WTC11 (cell line): Measurements from ENCODE around the gene NDUFS5. TPM values are rescaled to one million over a fixed set of nuclear protein-coding genes. Genes with fewer than 3 reads are reported as not detected.
A peak's percentile ranks its signal among the peaks of the same experiment; 100 is the strongest.

ENCODE experiments used
- ATAC-seq: fragments of 200-7000 bp; cut with Tn5 transposase; 2 replicates; pipeline ENCODE4 v1.10.0; 2021; ENCODE audit warnings: mild to moderate bottlenecking, moderate library complexity
- CTCF ChIA-PET: fragments of 300-600 bp; sonication (Branson Sonifier 250); formaldehyde crosslinking; loops from one replicate; lab custom pipeline; 2021; ENCODE audit warnings: antibody characterized with exemption; lab: Charles Lee
- POLR2A ChIA-PET: fragments of 350-600 bp; sonication (Branson Sonifier 250); formaldehyde crosslinking; loops from one replicate; lab custom pipeline; 2021; ENCODE audit warnings: antibody characterized with exemption; lab: Charles Lee
- DNase-seq: peaks from one replicate; pipeline ENCODE4 v3.0.0; 2021; ENCODE audit warnings: low spot score
- H3K27ac Mint-ChIP-seq: 2 replicates; pipeline ENCODE4 v1.8.0; 2021; ENCODE audit warnings: mixed read lengths
- H3K27me3 Mint-ChIP-seq: 2 replicates; pipeline ENCODE4 v1.8.0; 2021; ENCODE audit warnings: low read depth, mild to moderate bottlenecking, moderate library complexity, mixed read lengths
- H3K36me3 Mint-ChIP-seq: 2 replicates; pipeline ENCODE4 v1.8.0; 2021; ENCODE audit warnings: mixed read lengths
- H3K4me1 Mint-ChIP-seq: 2 replicates; pipeline ENCODE4 v1.8.0; 2022; ENCODE audit warnings: mixed read lengths
- H3K4me3 Mint-ChIP-seq: 2 replicates; pipeline ENCODE4 v1.8.0; 2021; ENCODE audit warnings: mild to moderate bottlenecking, moderate library complexity, mixed read lengths
- H3K9me3 Mint-ChIP-seq: 2 replicates; pipeline ENCODE4 v1.8.0; 2021; ENCODE audit warnings: mixed read lengths
- EMX1 ChIP-seq: fragments of 250-450 bp; sonication (Bioruptor Pico); IDR thresholded peaks from 2 replicates; pipeline ENCODE4 v1.8.0; 2021; ENCODE audit warnings: mild to moderate bottlenecking
- FOXJ3 ChIP-seq: sonication (generic); formaldehyde crosslinking; IDR thresholded peaks from 2 replicates; pipeline ENCODE4 v1.9.0; 2021; ENCODE audit warnings: missing genetic modification reagents, mild to moderate bottlenecking, borderline replicate concordance
- FOXK1 ChIP-seq: sonication (generic); formaldehyde crosslinking; IDR thresholded peaks from 2 replicates; pipeline ENCODE4 v1.8.0; 2022; ENCODE audit warnings: mild to moderate bottlenecking, moderate library complexity, missing genetic modification reagents
- JUN ChIP-seq: sonication (generic); formaldehyde crosslinking; IDR thresholded peaks from 2 replicates; pipeline ENCODE4 v1.8.0; 2023; ENCODE audit warnings: mild to moderate bottlenecking, missing genetic modification reagents
- MXD4 ChIP-seq: fragments of 250-450 bp; sonication (Bioruptor Pico); IDR thresholded peaks from 2 replicates; pipeline ENCODE4 v1.8.0; 2021; ENCODE audit warnings: mild to moderate bottlenecking, moderate library complexity, borderline replicate concordance
- NFE2L1 ChIP-seq: sonication (generic); formaldehyde crosslinking; IDR thresholded peaks from 2 replicates; pipeline ENCODE4 v1.8.1; 2023; ENCODE audit warnings: missing genetic modification reagents
- NR1H2 ChIP-seq: sonication (generic); formaldehyde crosslinking; IDR thresholded peaks from 2 replicates; pipeline ENCODE4 v1.9.0; 2021; ENCODE audit warnings: mild to moderate bottlenecking, moderate library complexity, missing genetic modification reagents
- NR2C2 ChIP-seq: sonication (generic); formaldehyde crosslinking; IDR thresholded peaks from 2 replicates; pipeline ENCODE4 v1.8.0; 2022; ENCODE audit warnings: mild to moderate bottlenecking, missing genetic modification reagents
- NR3C1 ChIP-seq: sonication (generic); formaldehyde crosslinking; conservative IDR thresholded peaks from 2 replicates; pipeline ENCODE4 v1.8.1; 2023; ENCODE audit warnings: low read depth, mild to moderate bottlenecking, missing genetic modification reagents
- TCF7 ChIP-seq: sonication (generic); formaldehyde crosslinking; IDR thresholded peaks from 2 replicates; pipeline ENCODE4 v1.8.0; 2022; ENCODE audit warnings: mild to moderate bottlenecking, low read depth, missing genetic modification reagents, moderate library complexity
- TEAD1 ChIP-seq: sonication (generic); formaldehyde crosslinking; IDR thresholded peaks from 2 replicates; pipeline ENCODE4 v1.8.0; 2022; ENCODE audit warnings: mild to moderate bottlenecking, missing genetic modification reagents
- TEAD4 ChIP-seq: sonication (generic); formaldehyde crosslinking; IDR thresholded peaks from 2 replicates; pipeline ENCODE4 v1.8.0; 2022; ENCODE audit warnings: mild to moderate bottlenecking, missing genetic modification reagents
- ZNF121 ChIP-seq: sonication (generic); formaldehyde crosslinking; IDR thresholded peaks from 2 replicates; pipeline ENCODE4 v1.8.0; 2023; ENCODE audit warnings: missing genetic modification reagents
- ZNF263 ChIP-seq: sonication (generic); formaldehyde crosslinking; IDR thresholded peaks from 2 replicates; pipeline ENCODE4 v1.8.1; 2022; ENCODE audit warnings: low read depth, mild to moderate bottlenecking, moderate library complexity, missing genetic modification reagents
- ZNF423 ChIP-seq: fragments of 250-450 bp; sonication (Bioruptor Pico); IDR thresholded peaks from 2 replicates; pipeline ENCODE4 v2.1.2; 2022; ENCODE audit warnings: mild to moderate bottlenecking, moderate library complexity
- total RNA-seq: library from RNA; stranded (reverse); gene quantifications from 3 replicates; pipeline ENCODE4 v1.2.3, GENCODE V29; 2021
- TF ChIP-seq, protein P1 (sequence below): sonication (generic); formaldehyde crosslinking; IDR thresholded peaks from 2 replicates; pipeline ENCODE4 v1.8.0; 2022; ENCODE audit warnings: mild to moderate bottlenecking, missing genetic modification reagents
- TF ChIP-seq, protein P2 (sequence below): fragments of 250-450 bp; sonication (Bioruptor Pico); IDR thresholded peaks from 2 replicates; pipeline ENCODE4 v2.1.2; 2022; ENCODE audit warnings: mild to moderate bottlenecking, moderate library complexity
- TF ChIP-seq, protein P3 (sequence below): sonication (generic); formaldehyde crosslinking; IDR thresholded peaks from 2 replicates; pipeline ENCODE4 v1.8.0; 2022; ENCODE audit warnings: missing genetic modification reagents
- TF ChIP-seq, protein P4 (sequence below): fragments of 250-450 bp; sonication (Bioruptor Pico); IDR thresholded peaks from 2 replicates; pipeline ENCODE4 v1.9.0; 2021; ENCODE audit warnings: mild to moderate bottlenecking, borderline replicate concordance
- TF ChIP-seq, protein P5 (sequence below): sonication (generic); formaldehyde crosslinking; IDR thresholded peaks from 2 replicates; pipeline ENCODE4 v1.8.1; 2022; ENCODE audit warnings: low read depth, mild to moderate bottlenecking, moderate library complexity, missing genetic modification reagents, borderline replicate concordance
- TF ChIP-seq, protein P6 (sequence below): sonication (generic); formaldehyde crosslinking; IDR thresholded peaks from 2 replicates; pipeline ENCODE4 v1.8.1; 2022; ENCODE audit warnings: missing genetic modification reagents, borderline replicate concordance

Gene NDUFS5
- total RNA-seq, 1 experiment from 2014 or later = 402 TPM

DNA sequence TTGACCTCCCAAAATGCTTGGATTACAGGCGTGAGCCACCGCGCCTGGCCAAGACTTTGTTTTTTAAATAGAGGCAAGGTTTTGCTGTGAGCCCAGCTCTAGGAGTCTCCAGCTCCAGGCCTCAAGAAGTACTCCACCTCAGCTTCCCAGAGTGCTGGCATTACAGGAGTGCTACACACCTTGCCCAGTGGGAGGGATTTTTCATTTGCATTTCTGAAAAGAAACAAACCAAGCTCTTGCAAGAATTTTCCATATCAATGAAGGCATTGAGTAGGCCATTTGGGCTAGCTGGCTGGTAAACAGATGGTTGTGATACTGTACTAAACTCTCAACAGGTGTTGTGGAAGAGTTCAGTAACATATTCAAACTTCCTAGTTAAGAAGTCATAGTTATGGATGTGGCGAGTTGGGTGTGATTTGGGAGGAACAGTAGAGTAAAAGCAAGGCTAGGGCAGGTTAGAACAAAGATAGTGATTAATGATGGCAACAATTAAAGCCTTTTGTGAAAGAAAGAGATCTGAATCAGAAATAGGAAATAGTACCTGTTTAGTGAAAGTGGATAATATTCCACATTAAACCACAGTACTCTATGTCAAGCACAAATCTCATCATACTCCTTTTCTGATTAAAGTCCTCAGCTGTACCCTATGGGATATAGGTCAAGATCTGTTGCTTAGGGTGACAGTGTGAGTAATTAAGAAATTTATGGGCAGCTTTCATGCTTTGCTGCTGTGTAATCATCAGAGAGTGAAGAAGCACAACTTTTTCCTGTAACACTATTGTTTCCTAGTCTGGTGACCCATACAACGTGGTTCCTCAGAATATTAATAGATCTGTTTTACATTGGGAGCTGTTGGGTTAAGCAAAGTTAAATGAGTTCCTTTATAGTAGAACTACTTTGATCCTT lies 24.4 kb upstream of the NDUFS5 start (continued):
- TF ChIP-seq, protein P1, sequence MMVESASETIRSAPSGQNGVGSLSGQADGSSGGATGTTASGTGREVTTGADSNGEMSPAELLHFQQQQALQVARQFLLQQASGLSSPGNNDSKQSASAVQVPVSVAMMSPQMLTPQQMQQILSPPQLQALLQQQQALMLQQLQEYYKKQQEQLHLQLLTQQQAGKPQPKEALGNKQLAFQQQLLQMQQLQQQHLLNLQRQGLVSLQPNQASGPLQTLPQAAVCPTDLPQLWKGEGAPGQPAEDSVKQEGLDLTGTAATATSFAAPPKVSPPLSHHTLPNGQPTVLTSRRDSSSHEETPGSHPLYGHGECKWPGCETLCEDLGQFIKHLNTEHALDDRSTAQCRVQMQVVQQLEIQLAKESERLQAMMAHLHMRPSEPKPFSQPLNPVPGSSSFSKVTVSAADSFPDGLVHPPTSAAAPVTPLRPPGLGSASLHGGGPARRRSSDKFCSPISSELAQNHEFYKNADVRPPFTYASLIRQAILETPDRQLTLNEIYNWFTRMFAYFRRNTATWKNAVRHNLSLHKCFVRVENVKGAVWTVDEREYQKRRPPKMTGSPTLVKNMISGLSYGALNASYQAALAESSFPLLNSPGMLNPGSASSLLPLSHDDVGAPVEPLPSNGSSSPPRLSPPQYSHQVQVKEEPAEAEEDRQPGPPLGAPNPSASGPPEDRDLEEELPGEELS (CRISPR knock-in tag) = peak; percentile 96; the same call in 1 of the 2 replicates
- TF ChIP-seq, protein P2, sequence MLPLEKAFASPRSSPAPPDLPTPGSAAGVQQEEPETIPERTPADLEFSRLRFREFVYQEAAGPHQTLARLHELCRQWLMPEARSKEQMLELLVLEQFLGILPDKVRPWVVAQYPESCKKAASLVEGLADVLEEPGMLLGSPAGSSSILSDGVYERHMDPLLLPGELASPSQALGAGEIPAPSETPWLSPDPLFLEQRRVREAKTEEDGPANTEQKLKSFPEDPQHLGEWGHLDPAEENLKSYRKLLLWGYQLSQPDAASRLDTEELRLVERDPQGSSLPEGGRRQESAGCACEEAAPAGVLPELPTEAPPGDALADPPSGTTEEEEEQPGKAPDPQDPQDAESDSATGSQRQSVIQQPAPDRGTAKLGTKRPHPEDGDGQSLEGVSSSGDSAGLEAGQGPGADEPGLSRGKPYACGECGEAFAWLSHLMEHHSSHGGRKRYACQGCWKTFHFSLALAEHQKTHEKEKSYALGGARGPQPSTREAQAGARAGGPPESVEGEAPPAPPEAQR (CRISPR knock-in tag) = no peak
- TF ChIP-seq FOXK1 (CRISPR knock-in tag) = peak; percentile 82
- TF ChIP-seq, protein P3, sequence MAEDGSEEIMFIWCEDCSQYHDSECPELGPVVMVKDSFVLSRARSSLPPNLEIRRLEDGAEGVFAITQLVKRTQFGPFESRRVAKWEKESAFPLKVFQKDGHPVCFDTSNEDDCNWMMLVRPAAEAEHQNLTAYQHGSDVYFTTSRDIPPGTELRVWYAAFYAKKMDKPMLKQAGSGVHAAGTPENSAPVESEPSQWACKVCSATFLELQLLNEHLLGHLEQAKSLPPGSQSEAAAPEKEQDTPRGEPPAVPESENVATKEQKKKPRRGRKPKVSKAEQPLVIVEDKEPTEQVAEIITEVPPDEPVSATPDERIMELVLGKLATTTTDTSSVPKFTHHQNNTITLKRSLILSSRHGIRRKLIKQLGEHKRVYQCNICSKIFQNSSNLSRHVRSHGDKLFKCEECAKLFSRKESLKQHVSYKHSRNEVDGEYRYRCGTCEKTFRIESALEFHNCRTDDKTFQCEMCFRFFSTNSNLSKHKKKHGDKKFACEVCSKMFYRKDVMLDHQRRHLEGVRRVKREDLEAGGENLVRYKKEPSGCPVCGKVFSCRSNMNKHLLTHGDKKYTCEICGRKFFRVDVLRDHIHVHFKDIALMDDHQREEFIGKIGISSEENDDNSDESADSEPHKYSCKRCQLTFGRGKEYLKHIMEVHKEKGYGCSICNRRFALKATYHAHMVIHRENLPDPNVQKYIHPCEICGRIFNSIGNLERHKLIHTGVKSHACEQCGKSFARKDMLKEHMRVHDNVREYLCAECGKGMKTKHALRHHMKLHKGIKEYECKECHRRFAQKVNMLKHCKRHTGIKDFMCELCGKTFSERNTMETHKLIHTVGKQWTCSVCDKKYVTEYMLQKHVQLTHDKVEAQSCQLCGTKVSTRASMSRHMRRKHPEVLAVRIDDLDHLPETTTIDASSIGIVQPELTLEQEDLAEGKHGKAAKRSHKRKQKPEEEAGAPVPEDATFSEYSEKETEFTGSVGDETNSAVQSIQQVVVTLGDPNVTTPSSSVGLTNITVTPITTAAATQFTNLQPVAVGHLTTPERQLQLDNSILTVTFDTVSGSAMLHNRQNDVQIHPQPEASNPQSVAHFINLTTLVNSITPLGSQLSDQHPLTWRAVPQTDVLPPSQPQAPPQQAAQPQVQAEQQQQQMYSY (CRISPR knock-in tag) = peak; percentile 26; the same call in 1 of the 2 replicates
- peak; percentile 38; the same call in 1 of the 2 replicates for TF ChIP-seq ZNF423 (CRISPR knock-in tag)
- 0 out of 2 replicates have a peak, but pooled peaks have one; percentile 43 for TF ChIP-seq FOXJ3
- no peak for TF ChIP-seq JUN (CRISPR knock-in tag)

DNA sequence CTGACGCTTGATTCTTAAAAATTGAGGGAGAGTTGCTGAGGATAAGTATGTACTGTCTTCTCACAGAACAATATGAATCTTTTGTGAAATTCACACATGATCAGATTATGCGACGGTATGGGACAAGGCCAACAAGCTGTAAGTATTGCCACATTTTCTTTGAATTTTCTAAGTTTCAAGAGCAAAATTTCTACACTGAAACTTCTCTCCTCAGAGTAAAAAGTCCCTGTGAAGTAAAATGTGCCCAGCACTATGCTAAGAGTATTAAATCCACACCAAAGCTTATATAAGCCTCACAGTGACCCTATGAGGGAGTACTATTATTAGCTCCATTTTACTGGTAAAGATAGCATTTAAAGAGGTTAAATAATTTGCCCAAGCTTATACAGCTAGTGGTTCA lies 22.9 kb upstream of the NDUFS5 start:
- Mint-ChIP-seq H3K9me3 (no peaks in the 10 kb centered on the region), H3K27ac (peak overlapping the region; percentile 98), H3K4me1 (peaks cover 74% of the 10 kb centered on the region), H3K36me3 (peaks cover 86% of the 10 kb centered on the region), H3K27me3 (no peaks in the 10 kb centered on the region), H3K4me3 (no peak overlapping the region)
- ATAC-seq (no peak), DNase-seq (no peak)
- TF ChIP-seq TEAD4 (CRISPR knock-in tag) = no peak
- TF ChIP-seq ZNF121 (CRISPR knock-in tag) = no peak
- TF ChIP-seq NFE2L1 (CRISPR knock-in tag) = no peak
- TF ChIP-seq, protein P4, sequence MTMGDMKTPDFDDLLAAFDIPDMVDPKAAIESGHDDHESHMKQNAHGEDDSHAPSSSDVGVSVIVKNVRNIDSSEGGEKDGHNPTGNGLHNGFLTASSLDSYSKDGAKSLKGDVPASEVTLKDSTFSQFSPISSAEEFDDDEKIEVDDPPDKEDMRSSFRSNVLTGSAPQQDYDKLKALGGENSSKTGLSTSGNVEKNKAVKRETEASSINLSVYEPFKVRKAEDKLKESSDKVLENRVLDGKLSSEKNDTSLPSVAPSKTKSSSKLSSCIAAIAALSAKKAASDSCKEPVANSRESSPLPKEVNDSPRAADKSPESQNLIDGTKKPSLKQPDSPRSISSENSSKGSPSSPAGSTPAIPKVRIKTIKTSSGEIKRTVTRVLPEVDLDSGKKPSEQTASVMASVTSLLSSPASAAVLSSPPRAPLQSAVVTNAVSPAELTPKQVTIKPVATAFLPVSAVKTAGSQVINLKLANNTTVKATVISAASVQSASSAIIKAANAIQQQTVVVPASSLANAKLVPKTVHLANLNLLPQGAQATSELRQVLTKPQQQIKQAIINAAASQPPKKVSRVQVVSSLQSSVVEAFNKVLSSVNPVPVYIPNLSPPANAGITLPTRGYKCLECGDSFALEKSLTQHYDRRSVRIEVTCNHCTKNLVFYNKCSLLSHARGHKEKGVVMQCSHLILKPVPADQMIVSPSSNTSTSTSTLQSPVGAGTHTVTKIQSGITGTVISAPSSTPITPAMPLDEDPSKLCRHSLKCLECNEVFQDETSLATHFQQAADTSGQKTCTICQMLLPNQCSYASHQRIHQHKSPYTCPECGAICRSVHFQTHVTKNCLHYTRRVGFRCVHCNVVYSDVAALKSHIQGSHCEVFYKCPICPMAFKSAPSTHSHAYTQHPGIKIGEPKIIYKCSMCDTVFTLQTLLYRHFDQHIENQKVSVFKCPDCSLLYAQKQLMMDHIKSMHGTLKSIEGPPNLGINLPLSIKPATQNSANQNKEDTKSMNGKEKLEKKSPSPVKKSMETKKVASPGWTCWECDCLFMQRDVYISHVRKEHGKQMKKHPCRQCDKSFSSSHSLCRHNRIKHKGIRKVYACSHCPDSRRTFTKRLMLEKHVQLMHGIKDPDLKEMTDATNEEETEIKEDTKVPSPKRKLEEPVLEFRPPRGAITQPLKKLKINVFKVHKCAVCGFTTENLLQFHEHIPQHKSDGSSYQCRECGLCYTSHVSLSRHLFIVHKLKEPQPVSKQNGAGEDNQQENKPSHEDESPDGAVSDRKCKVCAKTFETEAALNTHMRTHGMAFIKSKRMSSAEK = no peak
- no peak for TF ChIP-seq TCF7 (CRISPR knock-in tag)
- no peak for TF ChIP-seq MXD4 (CRISPR knock-in tag)
- no peak for TF ChIP-seq TEAD1 (CRISPR knock-in tag)
- TF ChIP-seq, protein P5, sequence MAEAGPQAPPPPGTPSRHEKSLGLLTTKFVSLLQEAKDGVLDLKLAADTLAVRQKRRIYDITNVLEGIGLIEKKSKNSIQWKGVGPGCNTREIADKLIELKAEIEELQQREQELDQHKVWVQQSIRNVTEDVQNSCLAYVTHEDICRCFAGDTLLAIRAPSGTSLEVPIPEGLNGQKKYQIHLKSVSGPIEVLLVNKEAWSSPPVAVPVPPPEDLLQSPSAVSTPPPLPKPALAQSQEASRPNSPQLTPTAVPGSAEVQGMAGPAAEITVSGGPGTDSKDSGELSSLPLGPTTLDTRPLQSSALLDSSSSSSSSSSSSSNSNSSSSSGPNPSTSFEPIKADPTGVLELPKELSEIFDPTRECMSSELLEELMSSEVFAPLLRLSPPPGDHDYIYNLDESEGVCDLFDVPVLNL = no peak
- TF ChIP-seq NR1H2 (CRISPR knock-in tag) = no peak
- no peak for TF ChIP-seq NR2C2 (CRISPR knock-in tag)
- no peak for TF ChIP-seq FOXK1 (CRISPR knock-in tag)
- no peak for TF ChIP-seq ZNF263 (CRISPR knock-in tag)
- TF ChIP-seq EMX1 (CRISPR knock-in tag) = no peak
- TF ChIP-seq NR3C1 (CRISPR knock-in tag) = no peak
- TF ChIP-seq, protein P6, sequence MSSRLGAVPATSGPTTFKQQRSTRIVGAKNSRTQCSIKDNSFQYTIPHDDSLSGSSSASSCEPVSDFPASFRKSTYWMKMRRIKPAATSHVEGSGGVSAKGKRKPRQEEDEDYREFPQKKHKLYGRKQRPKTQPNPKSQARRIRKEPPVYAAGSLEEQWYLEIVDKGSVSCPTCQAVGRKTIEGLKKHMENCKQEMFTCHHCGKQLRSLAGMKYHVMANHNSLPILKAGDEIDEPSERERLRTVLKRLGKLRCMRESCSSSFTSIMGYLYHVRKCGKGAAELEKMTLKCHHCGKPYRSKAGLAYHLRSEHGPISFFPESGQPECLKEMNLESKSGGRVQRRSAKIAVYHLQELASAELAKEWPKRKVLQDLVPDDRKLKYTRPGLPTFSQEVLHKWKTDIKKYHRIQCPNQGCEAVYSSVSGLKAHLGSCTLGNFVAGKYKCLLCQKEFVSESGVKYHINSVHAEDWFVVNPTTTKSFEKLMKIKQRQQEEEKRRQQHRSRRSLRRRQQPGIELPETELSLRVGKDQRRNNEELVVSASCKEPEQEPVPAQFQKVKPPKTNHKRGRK = no peak
- ChIA-PET CTCF (interaction anchor here (0.6 kb wide), 1 partner anchor 35 kb away, joined by 6 read pairs; no protein-coding TSS in a partner anchor), POLR2A (interaction anchor here (0.6 kb wide), 2 partner anchors 15 to 59 kb away, joined by 4 to 10 read pairs; no protein-coding TSS in a partner anchor)
